BLaER1 treated with 17β-estradiol and CSF1 and Interleukin-3, amounts not matched to agents 10 nM and 100 nM (cell line): ENCODE data around the gene TOPAZ1.

Source experiments
- H3K27ac ChIP-seq, 11 experiments: shearing (Covaris generic); formaldehyde crosslinking; 2 replicates each; pipeline ENCODE4 v1.8.1; 2022
- H3K27me3 ChIP-seq, 11 experiments: shearing (Covaris generic); formaldehyde crosslinking; 2 replicates each; pipeline ENCODE4 v1.8.1; 2022
- H3K36me3 ChIP-seq, 11 experiments: shearing (Covaris generic); formaldehyde crosslinking; 2 replicates each; pipeline ENCODE4 v1.8.1; 2022
- H3K4me1 ChIP-seq, 10 experiments: shearing (Covaris generic); formaldehyde crosslinking; 2 replicates each; pipeline ENCODE4 v1.8.1; 2022
- H3K4me2 ChIP-seq, 11 experiments: shearing (Covaris generic); formaldehyde crosslinking; 2 replicates each; pipeline ENCODE4 v1.8.1; 2022
- H3K4me3 ChIP-seq, 10 experiments: shearing (Covaris generic); formaldehyde crosslinking; 2 replicates each; pipeline ENCODE4 v1.8.1; 2022
- H3K9ac ChIP-seq, 11 experiments: shearing (Covaris generic); formaldehyde crosslinking; 2 replicates each; pipeline ENCODE4 v1.8.1; 2022
- H3K9me3 ChIP-seq, 11 experiments: shearing (Covaris generic); formaldehyde crosslinking; replicated peaks in 1 of 11; 2 replicates each; pipeline ENCODE4 v1.8.1; 2022
- H4K20me1 ChIP-seq, 11 experiments: shearing (Covaris generic); formaldehyde crosslinking; 2 replicates each; pipeline ENCODE4 v1.8.1; 2022
- Cebpa-rat ChIP-seq, 11 experiments: shearing (Covaris generic); IDR thresholded peaks; 2 replicates each; pipeline ENCODE4 v1.8.1; 2022

The TOPAZ1 gene

DNA sequence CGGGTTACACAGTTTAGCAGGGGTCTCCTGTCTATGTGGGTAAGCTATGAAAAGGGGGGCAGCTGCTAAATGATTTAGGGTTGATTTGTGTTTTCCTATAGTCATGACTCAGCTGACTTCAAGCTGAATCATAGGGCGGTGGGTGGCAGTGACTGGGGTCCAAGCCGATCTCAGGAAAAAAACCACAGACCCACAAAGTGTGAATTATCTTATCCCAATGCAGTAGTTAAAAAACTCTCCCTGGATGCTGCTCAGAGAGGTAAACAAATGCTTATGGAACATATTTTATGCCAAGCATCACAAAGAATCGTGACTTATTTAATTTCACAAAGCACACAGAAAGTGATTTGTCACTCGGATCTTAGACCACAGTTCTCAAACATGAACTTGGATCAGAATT is 18.4 kb upstream of the TOPAZ1 start:
- Histone ChIP-seq H3K27ac (no peak overlapping the region), H3K4me3 (no peak overlapping the region), H4K20me1 (no peaks in the 10 kb centered on the region), H3K36me3 (no peaks in the 10 kb centered on the region), H3K4me1 (peaks cover 0 to 13% (median 0%) of the 10 kb centered on the region in 10 experiments; a peak in 5 of 20 replicates), H3K9me3 (no peaks in the 10 kb centered on the region; a peak in 1 of 22 replicates), H3K27me3 (peaks cover 0 to 8% (median 0%) of the 10 kb centered on the region in 11 experiments; a peak in 1 of 22 replicates), H3K9ac (no peak overlapping the region), H3K4me2 (peak overlapping the region in 3 of 11 experiments; percentile 2 to 20 (median 4); a peak in 3 of 22 replicates)
- no peak for TF ChIP-seq Cebpa-rat (IDR thresholded peaks at IDR 0.05)

DNA sequence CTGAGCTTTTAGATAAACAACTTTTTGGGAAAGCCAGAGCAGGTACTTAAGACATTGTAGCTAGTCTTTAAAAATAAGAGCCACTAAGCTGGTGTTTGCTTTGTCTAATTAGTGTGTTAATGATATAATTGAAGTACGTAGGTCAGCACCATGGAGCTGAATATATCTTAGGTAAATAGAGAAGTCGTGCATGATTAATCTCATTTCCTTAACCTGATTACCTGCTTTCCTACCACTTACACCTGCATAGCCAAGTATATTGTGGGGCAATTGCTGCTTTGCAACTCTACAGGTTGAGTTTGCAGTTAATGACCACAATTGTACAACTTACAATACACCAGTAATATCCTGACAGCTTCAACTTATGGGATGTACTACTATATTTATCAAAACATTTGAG is 17.6 kb upstream of the TOPAZ1 start:
- no peak for TF ChIP-seq Cebpa-rat (IDR thresholded peaks at IDR 0.05)
- Histone ChIP-seq H3K4me2 (no peak overlapping the region), H3K27me3 (peaks cover 0 to 8% (median 0%) of the 10 kb centered on the region in 11 experiments; a peak in 1 of 22 replicates)

DNA sequence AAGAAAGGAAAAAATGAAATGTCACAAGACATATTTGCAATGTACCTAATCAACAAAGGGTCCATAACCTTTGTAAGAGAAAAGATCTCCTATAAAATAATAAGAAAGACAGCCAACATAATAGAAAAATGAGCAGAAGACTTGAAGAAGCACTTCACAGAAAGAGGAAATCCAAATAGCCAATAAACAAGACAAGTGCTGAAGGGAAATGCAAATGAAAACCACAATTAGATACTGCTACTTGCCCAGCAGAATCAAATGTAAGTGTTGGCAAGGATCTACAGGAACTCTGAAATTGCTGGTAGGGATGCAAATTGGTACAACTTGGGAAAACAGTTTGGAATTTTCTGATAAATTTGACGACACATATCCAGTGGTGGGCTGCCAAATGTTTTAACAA is 15.1 kb upstream of the TOPAZ1 start:
- Histone ChIP-seq H3K36me3 (no peaks in the 10 kb centered on the region), H3K27me3 (peaks cover 0 to 8% (median 0%) of the 10 kb centered on the region in 11 experiments; a peak in 1 of 22 replicates), H3K4me3 (no peak overlapping the region), H3K9ac (no peak overlapping the region), H3K27ac (no peak overlapping the region), H4K20me1 (no peaks in the 10 kb centered on the region), H3K4me1 (peaks cover 0 to 13% (median 0%) of the 10 kb centered on the region in 10 experiments; a peak in 5 of 20 replicates), H3K9me3 (no peaks in the 10 kb centered on the region), H3K4me2 (peak overlapping the region in 2 of 11 experiments; percentile 6 to 16; a peak in 2 of 22 replicates)
- no peak for TF ChIP-seq Cebpa-rat (IDR thresholded peaks at IDR 0.05)

More for the DNA sequence above, 17.6 kb upstream of the TOPAZ1 start:
- no peaks in the 10 kb centered on the region for H3K36me3 ChIP-seq
- peaks cover 0 to 13% (median 0%) of the 10 kb centered on the region in 10 experiments; a peak in 5 of 20 replicates for H3K4me1 ChIP-seq
- H3K27ac ChIP-seq, result no peak overlapping the region
- H4K20me1 ChIP-seq, result no peaks in the 10 kb centered on the region
- no peak overlapping the region for H3K9ac ChIP-seq
- no peak overlapping the region for H3K4me3 ChIP-seq
- H3K9me3 ChIP-seq, result no peaks in the 10 kb centered on the region; a peak in 1 of 22 replicates

DNA sequence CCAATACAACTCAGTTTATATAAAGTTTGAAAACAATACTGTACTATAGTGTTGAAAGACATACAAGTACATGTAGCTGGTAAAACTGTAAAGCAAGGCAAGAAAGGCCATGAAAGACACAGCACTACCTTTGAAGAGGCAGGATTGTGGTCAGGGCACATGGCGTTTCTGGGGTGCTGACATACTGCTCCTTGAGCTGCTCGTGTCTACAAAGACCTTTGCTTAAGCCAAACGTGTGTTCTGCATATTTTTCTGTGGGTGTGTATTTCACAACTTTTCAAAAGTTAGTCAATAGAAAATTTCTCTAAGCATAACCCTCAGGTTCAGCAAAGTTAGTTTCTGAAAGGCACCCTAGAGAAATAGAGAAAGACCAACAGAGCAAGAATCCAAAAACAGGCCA is 14.1 kb upstream of the TOPAZ1 start:
- H3K4me2 ChIP-seq, result no peak overlapping the region
- no peaks in the 10 kb centered on the region for H4K20me1 ChIP-seq
- H3K36me3 ChIP-seq, result no peaks in the 10 kb centered on the region
- TF ChIP-seq Cebpa-rat (IDR thresholded peaks at IDR 0.05), result no peak
- no peak overlapping the region for H3K4me3 ChIP-seq
- H3K9ac ChIP-seq, result no peak overlapping the region
- no peaks in the 10 kb centered on the region for H3K9me3 ChIP-seq
- H3K27ac ChIP-seq, result no peak overlapping the region
- peaks cover 0 to 5% (median 0%) of the 10 kb centered on the region in 11 experiments; a peak in 1 of 22 replicates for H3K27me3 ChIP-seq
- peaks cover 0 to 13% (median 0%) of the 10 kb centered on the region in 10 experiments; a peak in 5 of 20 replicates for H3K4me1 ChIP-seq

DNA sequence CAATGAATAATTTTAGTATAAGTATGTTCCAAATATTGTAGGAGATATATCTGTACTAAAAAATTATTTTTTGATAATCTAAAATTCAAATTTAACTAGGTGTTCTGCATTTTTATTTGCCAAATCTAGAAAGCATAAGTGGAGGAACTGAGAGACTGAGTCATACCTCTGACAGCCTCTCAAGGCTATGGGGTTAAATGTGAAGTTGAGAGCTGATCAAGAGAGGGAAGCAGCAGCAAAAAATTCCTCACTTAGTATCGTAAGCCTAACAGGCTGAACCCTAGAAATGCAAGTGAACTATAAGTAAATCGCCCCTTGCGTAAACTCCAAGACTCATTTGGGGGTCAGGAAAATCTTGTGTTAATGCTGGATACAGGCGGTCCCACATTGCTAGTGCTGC is 12.8 kb upstream of the TOPAZ1 start:
- no peak for TF ChIP-seq Cebpa-rat (IDR thresholded peaks at IDR 0.05)
- H3K9ac ChIP-seq, result no peak overlapping the region
- H3K4me1 ChIP-seq, result peaks cover 0 to 9% (median 0%) of the 10 kb centered on the region in 10 experiments; a peak in 4 of 20 replicates
- H4K20me1 ChIP-seq, result no peaks in the 10 kb centered on the region
- no peaks in the 10 kb centered on the region for H3K27me3 ChIP-seq
- no peak overlapping the region for H3K27ac ChIP-seq
- no peak overlapping the region for H3K4me2 ChIP-seq
- no peaks in the 10 kb centered on the region for H3K36me3 ChIP-seq
- no peak overlapping the region for H3K4me3 ChIP-seq
- H3K9me3 ChIP-seq, result no peaks in the 10 kb centered on the region

DNA sequence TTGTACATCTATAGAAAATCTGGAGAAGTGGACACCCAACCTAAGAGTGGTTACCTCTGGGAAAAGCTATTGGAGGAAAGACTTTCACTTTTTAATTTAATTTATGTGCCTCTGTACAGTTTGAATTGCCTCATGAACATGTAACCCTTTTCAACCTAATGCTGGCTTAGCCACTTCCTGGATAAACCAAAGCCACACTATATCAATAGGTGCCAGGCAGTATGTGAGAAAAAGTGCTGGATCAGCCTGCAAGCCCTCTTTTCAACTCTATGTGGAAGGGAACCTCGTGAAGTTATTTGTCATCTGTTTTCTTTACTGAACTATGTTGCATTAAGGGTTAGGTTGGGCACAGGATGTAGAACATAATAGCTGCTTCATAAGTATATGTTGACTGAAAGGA is 9.3 kb upstream of the TOPAZ1 start:
- no peak for TF ChIP-seq Cebpa-rat (IDR thresholded peaks at IDR 0.05)
- H3K4me2 ChIP-seq, result no peak overlapping the region
- no peaks in the 10 kb centered on the region for H3K36me3 ChIP-seq
- no peak overlapping the region for H3K4me3 ChIP-seq
- no peaks in the 10 kb centered on the region for H3K9me3 ChIP-seq
- H3K27me3 ChIP-seq, result no peaks in the 10 kb centered on the region
- H3K9ac ChIP-seq, result no peak overlapping the region
- peaks cover 0 to 7% (median 4%) of the 10 kb centered on the region in 10 experiments; a peak in 7 of 20 replicates for H3K4me1 ChIP-seq
- H3K27ac ChIP-seq, result no peak overlapping the region
- H4K20me1 ChIP-seq, result no peaks in the 10 kb centered on the region

DNA sequence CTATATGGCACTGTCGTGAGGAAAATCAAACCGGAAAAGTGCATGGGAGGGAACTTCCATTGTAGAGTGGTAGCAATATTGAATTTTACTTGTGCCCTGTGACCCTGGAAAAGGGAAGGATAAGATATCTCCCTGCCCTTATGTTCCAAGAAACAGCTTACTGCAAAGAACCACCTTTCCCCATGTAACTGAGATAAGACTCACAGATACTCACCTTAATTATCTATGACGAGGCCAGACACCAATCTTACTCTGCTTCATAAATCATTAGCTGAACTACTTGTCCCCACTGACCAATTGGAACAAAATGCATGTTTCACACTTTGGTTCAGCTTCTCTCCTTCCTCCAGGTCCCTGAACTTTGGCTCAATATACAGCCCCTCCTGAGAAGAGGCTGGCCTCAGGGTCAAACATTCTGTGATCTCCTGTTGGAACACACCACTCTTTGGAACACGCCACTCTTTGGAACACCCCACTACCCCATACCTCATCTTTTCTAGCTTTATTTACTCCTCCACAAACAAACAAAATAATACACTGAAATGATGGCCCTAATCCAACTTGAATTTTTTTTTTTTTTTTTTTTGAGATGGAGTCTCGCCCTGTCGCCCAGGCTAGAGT is 6.9 kb upstream of the TOPAZ1 start:
- Histone ChIP-seq H3K4me3 (no peak overlapping the region), H3K9me3 (no peaks in the 10 kb centered on the region), H3K27me3 (no peaks in the 10 kb centered on the region), H4K20me1 (no peaks in the 10 kb centered on the region), H3K9ac (no peak overlapping the region), H3K27ac (no peak overlapping the region), H3K4me1 (peaks cover 0 to 7% (median 4%) of the 10 kb centered on the region in 10 experiments; a peak in 6 of 20 replicates), H3K4me2 (no peak overlapping the region), H3K36me3 (no peaks in the 10 kb centered on the region)
- TF ChIP-seq Cebpa-rat (IDR thresholded peaks at IDR 0.05), result no peak

DNA sequence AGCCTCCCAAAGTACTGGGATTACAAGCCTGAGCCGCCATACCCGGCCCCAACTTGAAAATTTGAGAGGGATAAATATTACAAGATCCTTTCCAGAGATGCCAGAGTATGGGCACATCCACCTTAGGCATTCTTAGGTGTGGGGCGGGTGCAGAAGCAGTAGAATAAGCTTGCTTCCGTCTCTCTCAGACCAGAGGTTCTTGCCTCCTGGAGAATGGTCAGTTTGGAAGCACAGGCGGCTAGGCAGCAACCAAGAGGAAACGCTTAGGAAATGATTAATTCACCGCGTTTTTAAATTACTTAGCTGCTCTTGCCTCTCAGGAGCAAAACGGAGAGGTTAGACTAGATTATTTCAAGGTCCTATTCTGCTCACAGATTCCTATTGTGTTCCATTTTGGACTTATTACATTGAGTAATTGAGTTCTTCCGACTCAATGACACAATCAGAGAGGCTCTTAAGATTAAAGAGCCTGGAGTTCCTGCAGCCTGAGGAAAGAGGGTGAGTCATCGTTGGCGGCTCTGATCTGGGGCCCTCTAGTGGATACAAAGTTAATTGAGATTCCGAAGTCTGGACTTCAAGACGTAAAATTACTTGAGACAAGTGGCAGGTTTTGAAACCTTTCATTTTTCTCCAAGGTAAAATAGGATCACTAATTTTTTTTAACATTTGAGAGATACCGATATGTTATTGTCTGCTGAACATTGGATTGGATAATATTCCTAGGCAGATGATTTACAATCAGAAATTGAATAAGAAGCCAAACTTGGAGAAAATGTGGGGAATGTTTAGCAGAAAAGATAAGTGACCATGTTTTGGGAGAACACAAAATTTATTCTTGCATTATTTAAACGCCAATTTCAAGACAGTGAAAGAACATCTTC is 5.8 kb upstream of the TOPAZ1 start:
- Histone ChIP-seq H3K27me3 (no peaks in the 10 kb centered on the region), H4K20me1 (no peaks in the 10 kb centered on the region), H3K4me3 (no peak overlapping the region), H3K9me3 (no peaks in the 10 kb centered on the region), H3K27ac (0 out of 22 replicates have a peak overlapping the region, but pooled peaks of 1 of the 11 experiments have one; percentile 16), H3K4me2 (peak overlapping the region in 5 of 11 experiments; percentile 12 to 23 (median 14); a peak in 3 of 22 replicates), H3K9ac (no peak overlapping the region), H3K4me1 (peaks cover 0 to 7% (median 4%) of the 10 kb centered on the region in 10 experiments; a peak in 6 of 20 replicates), H3K36me3 (no peaks in the 10 kb centered on the region)
- TF ChIP-seq Cebpa-rat (IDR thresholded peaks at IDR 0.05), result peak in 1 of 11 experiments; percentile 65; a peak in 1 of 22 replicates

DNA sequence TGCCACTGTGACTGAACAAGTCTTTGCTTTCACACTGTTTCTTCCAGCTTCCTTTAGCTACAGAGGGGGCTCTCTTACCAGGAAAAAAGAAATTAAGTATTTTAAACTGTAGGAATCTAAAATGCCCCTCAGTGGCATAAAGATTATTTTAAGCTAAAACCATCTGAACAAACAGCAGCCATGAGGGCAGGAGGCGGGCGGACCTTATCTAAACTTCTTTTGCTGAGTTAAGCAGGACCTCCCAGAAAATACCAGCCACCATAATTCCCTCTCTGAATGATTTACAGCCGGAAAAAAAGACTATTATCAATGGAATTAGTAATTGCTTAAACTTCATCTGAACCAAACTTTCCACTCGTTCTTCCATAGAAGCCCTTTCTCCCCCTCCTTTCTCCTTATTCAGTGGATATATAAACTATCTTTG is 5.2 kb upstream of the TOPAZ1 start:
- Histone ChIP-seq H3K4me3 (no peak overlapping the region), H3K4me2 (no peak overlapping the region), H3K4me1 (peaks cover 0 to 7% (median 4%) of the 10 kb centered on the region in 10 experiments; a peak in 6 of 20 replicates), H3K9me3 (peaks cover 2 to 6% (median 5%) of the 10 kb centered on the region in 11 experiments; a peak in 20 of 22 replicates), H3K27ac (no peak overlapping the region), H4K20me1 (no peaks in the 10 kb centered on the region), H3K9ac (no peak overlapping the region), H3K27me3 (no peaks in the 10 kb centered on the region), H3K36me3 (no peaks in the 10 kb centered on the region)
- TF ChIP-seq Cebpa-rat (IDR thresholded peaks at IDR 0.05), result no peak
